Activated CD4-positive, alpha-beta memory T cell treated with anti-CD3 and anti-CD28 coated beads for 36 hours (primary cell): ENCODE data around the gene ZRANB1. TPM values are rescaled to one million over a fixed set of nuclear protein-coding genes. Genes with fewer than 3 reads are reported as not detected.

Experiments
- CTCF ChIA-PET: fragments of 350-600 bp; sonication (Branson Sonifier 250); formaldehyde crosslinking; loops from one replicate; lab custom pipeline; 2021; ENCODE audit warnings: antibody characterized with exemption, inconsistent platforms; lab: Charles Lee
- POLR2A ChIA-PET: fragments of 350-600 bp; sonication (Branson Sonifier 250); formaldehyde crosslinking; loops from one replicate; lab custom pipeline; 2021; ENCODE audit warnings: antibody characterized with exemption; lab: Charles Lee
- DNase-seq: peaks from one replicate; pipeline ENCODE4 v3.0.0-alpha.2; 2020
- H3K27ac Mint-ChIP-seq: one replicate; pipeline ENCODE4 v1.8.0; 2021; ENCODE audit warnings: mixed read lengths
- H3K27me3 Mint-ChIP-seq: one replicate; pipeline ENCODE4 v1.8.0; 2021; ENCODE audit warnings: mixed read lengths
- H3K36me3 Mint-ChIP-seq: one replicate; pipeline ENCODE4 v1.8.0; 2021; ENCODE audit warnings: mixed read lengths
- H3K4me1 Mint-ChIP-seq: one replicate; pipeline ENCODE4 v1.8.0; 2021; ENCODE audit warnings: low read depth, mixed read lengths
- H3K4me3 Mint-ChIP-seq: one replicate; pipeline ENCODE4 v1.8.0; 2021; ENCODE audit warnings: mild to moderate bottlenecking, mixed read lengths
- H3K9me3 Mint-ChIP-seq: one replicate; pipeline ENCODE4 v1.8.0; 2021; ENCODE audit warnings: mixed read lengths
- intact Hi-C: fragments of 100-400 bp; cut with micrococcal nuclease; formaldehyde crosslinking; loops from one replicate; pipeline ENCODE4 v1.15.1; 2023
- total RNA-seq, 2 experiments: library from RNA; stranded (reverse); gene quantifications; one replicate each; pipeline ENCODE4 v1.2.3, GENCODE V29; 2021

The ZRANB1 gene
- total RNA-seq, 2 experiments from 2014 or later, result 10.5 to 10.8 TPM

GRCh38 chr10:124928087-124928486, 13.8 kb upstream of the ZRANB1 start:
- peaks cover 11% of the 10 kb centered on the region for H3K36me3 Mint-ChIP-seq
- peaks cover 4% of the 10 kb centered on the region for H3K9me3 Mint-ChIP-seq
- H3K4me1 Mint-ChIP-seq, result peaks cover 15% of the 10 kb centered on the region
- DNase-seq, result no peak
- H3K27me3 Mint-ChIP-seq, result no peaks in the 10 kb centered on the region
- ChIA-PET CTCF (no interaction called here), POLR2A (no interaction called here)
- H3K4me3 Mint-ChIP-seq, result no peak overlapping the region
- no peak overlapping the region for H3K27ac Mint-ChIP-seq
- intact Hi-C loops, result no loop called here

GRCh38 chr10:124928545-124928944, 13.4 kb upstream of the ZRANB1 start:
- peaks cover 17% of the 10 kb centered on the region for H3K4me1 Mint-ChIP-seq
- POLR2A ChIA-PET, result no interaction called here
- intact Hi-C loops, result no loop called here
- H3K9me3 Mint-ChIP-seq, result peaks cover 4% of the 10 kb centered on the region
- H3K27me3 Mint-ChIP-seq, result no peaks in the 10 kb centered on the region
- CTCF ChIA-PET, result no interaction called here
- H3K27ac Mint-ChIP-seq, result no peak overlapping the region
- no peak overlapping the region for H3K4me3 Mint-ChIP-seq
- peaks cover 12% of the 10 kb centered on the region for H3K36me3 Mint-ChIP-seq
- DNase-seq, result no peak

GRCh38 chr10:124935946-124936345, 6.0 kb upstream of the ZRANB1 start:
- Mint-ChIP-seq H3K27ac (no peak overlapping the region), H3K4me3 (no peak overlapping the region), H3K36me3 (peaks cover 7% of the 10 kb centered on the region), H3K27me3 (no peaks in the 10 kb centered on the region), H3K9me3 (peaks cover 4% of the 10 kb centered on the region), H3K4me1 (peaks cover 43% of the 10 kb centered on the region)
- ChIA-PET CTCF (interaction anchor here (0.7 kb wide), 1 partner anchor 1752 kb away, joined by 3 read pairs; no protein-coding TSS in a partner anchor), POLR2A (no interaction called here)
- DNase-seq, result peak; percentile 52
- intact Hi-C loops, result no loop called here

GRCh38 chr10:124936813-124937212, 5.1 kb upstream of the ZRANB1 start:
- no peak for DNase-seq
- Mint-ChIP-seq H3K4me1 (peaks cover 46% of the 10 kb centered on the region), H3K27me3 (no peaks in the 10 kb centered on the region), H3K9me3 (peaks cover 2% of the 10 kb centered on the region), H3K4me3 (no peak overlapping the region), H3K36me3 (peaks cover 5% of the 10 kb centered on the region), H3K27ac (no peak overlapping the region)
- CTCF ChIA-PET, result interaction anchor here (1.0 kb wide), 1 partner anchor 11 kb away, joined by 4 read pairs; no protein-coding TSS in a partner anchor
- intact Hi-C loops, result no loop called here
- POLR2A ChIA-PET, result no interaction called here

GRCh38 chr10:124939290-124939689, 2.6 kb upstream of the ZRANB1 start:
- Mint-ChIP-seq H3K4me1 (peaks cover 59% of the 10 kb centered on the region), H3K27ac (no peak overlapping the region), H3K4me3 (no peak overlapping the region), H3K9me3 (no peaks in the 10 kb centered on the region), H3K36me3 (peaks cover 5% of the 10 kb centered on the region), H3K27me3 (no peaks in the 10 kb centered on the region)
- DNase-seq, result no peak
- POLR2A ChIA-PET, result interaction anchor here (0.5 kb wide), 1 partner anchor 324 kb away, joined by 3 read pairs; no protein-coding TSS in a partner anchor
- CTCF ChIA-PET, result interaction anchor here (0.7 to 1.4 kb wide), 2 partner anchors 53 to 57 kb away, joined by 3 to 5 read pairs; no protein-coding TSS in a partner anchor
- intact Hi-C loops, result no loop called here

- no peak for DNase-seq
- Mint-ChIP-seq H3K27ac (no peak overlapping the region), H3K9me3 (no peaks in the 10 kb centered on the region), H3K4me3 (no peak overlapping the region), H3K27me3 (no peaks in the 10 kb centered on the region), H3K36me3 (peaks cover 6% of the 10 kb centered on the region), H3K4me1 (peaks cover 53% of the 10 kb centered on the region)
- ChIA-PET POLR2A (no interaction called here), CTCF (interaction anchor here (0.8 kb wide), 2 partner anchors 10 to 50 kb away, joined by 3 read pairs; no protein-coding TSS in a partner anchor)
- intact Hi-C loops, result loop anchor here (5.0 kb wide), 1 partner anchor 35 kb away; no protein-coding TSS in a partner anchor
Observed at GRCh38 chr10:124942317-124943169, 620 bp downstream of the ZRANB1 start.

- no peaks in the 10 kb centered on the region for H3K27me3 Mint-ChIP-seq
- H3K4me3 Mint-ChIP-seq, result no peak overlapping the region
- intact Hi-C loops, result loop anchor here (5.0 kb wide), 1 partner anchor 34 kb away; no protein-coding TSS in a partner anchor
- peaks cover 7% of the 10 kb centered on the region for H3K36me3 Mint-ChIP-seq
- H3K9me3 Mint-ChIP-seq, result no peaks in the 10 kb centered on the region
- POLR2A ChIA-PET, result no interaction called here
- no peak for DNase-seq
- peaks cover 56% of the 10 kb centered on the region for H3K4me1 Mint-ChIP-seq
- CTCF ChIA-PET, result interaction anchor here (0.8 to 1.1 kb wide), 2 partner anchors 9 to 81 kb away, joined by 3 read pairs; no protein-coding TSS in a partner anchor
- H3K27ac Mint-ChIP-seq, result no peak overlapping the region
Observed at GRCh38 chr10:124943301-124944092, 1.6 kb downstream of the ZRANB1 start.

- H3K36me3 Mint-ChIP-seq, result peaks cover 8% of the 10 kb centered on the region
- no peak overlapping the region for H3K4me3 Mint-ChIP-seq
- H3K4me1 Mint-ChIP-seq, result peaks cover 58% of the 10 kb centered on the region
- intact Hi-C loops, result loop anchor here (5.0 kb wide), 1 partner anchor 32 kb away; no protein-coding TSS in a partner anchor
- no peak for DNase-seq
- no peaks in the 10 kb centered on the region for H3K27me3 Mint-ChIP-seq
- no peaks in the 10 kb centered on the region for H3K9me3 Mint-ChIP-seq
- no peak overlapping the region for H3K27ac Mint-ChIP-seq
- ChIA-PET POLR2A (no interaction called here), CTCF (no interaction called here)
Observed at GRCh38 chr10:124944982-124945381, 3.1 kb downstream of the ZRANB1 start.

GRCh38 chr10:124946945-124947344, 5.0 kb downstream of the ZRANB1 start:
- H3K4me3 Mint-ChIP-seq, result no peak overlapping the region
- intact Hi-C loops, result no loop called here
- ChIA-PET POLR2A (no interaction called here), CTCF (no interaction called here)
- DNase-seq, result no peak
- no peak overlapping the region for H3K27ac Mint-ChIP-seq
- no peaks in the 10 kb centered on the region for H3K27me3 Mint-ChIP-seq
- H3K36me3 Mint-ChIP-seq, result peaks cover 8% of the 10 kb centered on the region
- H3K9me3 Mint-ChIP-seq, result no peaks in the 10 kb centered on the region
- H3K4me1 Mint-ChIP-seq, result peaks cover 54% of the 10 kb centered on the region

GRCh38 chr10:124949543-124949942, 7.6 kb downstream of the ZRANB1 start:
- intact Hi-C loops, result no loop called here
- H3K4me3 Mint-ChIP-seq, result no peak overlapping the region

GRCh38 chr10:124952123-124952522, 10.2 kb downstream of the ZRANB1 start:
- no peaks in the 10 kb centered on the region for H3K9me3 Mint-ChIP-seq
- ChIA-PET POLR2A (no interaction called here), CTCF (interaction anchor here (1.0 to 1.2 kb wide), 2 partner anchors 9 to 35 kb away, joined by 3 read pairs; no protein-coding TSS in a partner anchor)
- DNase-seq, result no peak
- no peak overlapping the region for H3K27ac Mint-ChIP-seq
- H3K27me3 Mint-ChIP-seq, result no peaks in the 10 kb centered on the region
- intact Hi-C loops, result no loop called here
- H3K36me3 Mint-ChIP-seq, result peaks cover 8% of the 10 kb centered on the region
- H3K4me1 Mint-ChIP-seq, result peaks cover 32% of the 10 kb centered on the region
- H3K4me3 Mint-ChIP-seq, result no peak overlapping the region

More at GRCh38 chr10:124949543-124949942, 7.6 kb downstream of the ZRANB1 start:
- H3K27me3 Mint-ChIP-seq, result no peaks in the 10 kb centered on the region
- no peaks in the 10 kb centered on the region for H3K9me3 Mint-ChIP-seq
- peaks cover 38% of the 10 kb centered on the region for H3K4me1 Mint-ChIP-seq
- DNase-seq, result no peak
- POLR2A ChIA-PET, result no interaction called here
- CTCF ChIA-PET, result no interaction called here
- H3K36me3 Mint-ChIP-seq, result peaks cover 9% of the 10 kb centered on the region
- H3K27ac Mint-ChIP-seq, result no peak overlapping the region

- Mint-ChIP-seq H3K27me3 (no peaks in the 10 kb centered on the region), H3K9me3 (no peaks in the 10 kb centered on the region), H3K4me3 (no peak overlapping the region), H3K4me1 (peaks cover 32% of the 10 kb centered on the region), H3K36me3 (peaks cover 8% of the 10 kb centered on the region), H3K27ac (no peak overlapping the region)
- intact Hi-C loops, result no loop called here
- ChIA-PET POLR2A (no interaction called here), CTCF (interaction anchor here (1.2 kb wide), 1 partner anchor 34 kb away, joined by 3 read pairs; no protein-coding TSS in a partner anchor)
- no peak for DNase-seq
Observed at GRCh38 chr10:124953421-124953820, 11.5 kb downstream of the ZRANB1 start.
